NCI-H2029 (cell line): ENCODE measurements around the gene ITGB7.

Experiments
- DNase-seq: peaks from one replicate; lab custom pipeline; 2025; lab: John Stamatoyannopoulos, UW

ITGB7 gene

GRCh38 chr12:53196486-53196885 lies 10.6 kb downstream of the ITGB7 start:
- DNase-seq, result no peak

GRCh38 chr12:53195516-53196420 lies 11.3 kb downstream of the ITGB7 start:
- no peak for DNase-seq

GRCh38 chr12:53194973-53195372 lies 12.1 kb downstream of the ITGB7 start:
- DNase-seq, result no peak

- no peak for DNase-seq
Observed at GRCh38 chr12:53193985-53194716, 12.9 kb downstream of the ITGB7 start.

DNA sequence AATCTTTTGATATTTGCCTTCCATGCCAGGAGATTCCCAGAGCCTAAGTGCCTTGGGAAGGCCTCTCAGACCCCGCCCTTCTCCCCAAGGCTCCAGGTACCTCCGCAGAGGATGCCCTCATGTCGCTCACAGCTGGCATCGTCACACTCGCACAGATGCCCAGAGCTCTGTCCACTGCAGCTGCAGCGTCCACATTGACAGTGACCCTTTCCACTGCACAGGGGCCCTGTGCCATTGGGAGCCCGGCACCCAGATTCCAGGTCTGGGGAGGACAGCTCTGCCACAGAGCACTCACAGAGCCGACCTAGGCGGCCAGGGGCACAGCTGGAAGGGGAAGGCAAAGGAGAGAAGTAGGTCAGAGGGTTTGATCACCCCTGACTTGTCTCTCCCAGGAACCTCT lies 14.0 kb downstream of the ITGB7 start:
- DNase-seq, result no peak

- DNase-seq, result no peak
Observed at GRCh38 chr12:53192531-53193021, 14.5 kb downstream of the ITGB7 start.

DNA sequence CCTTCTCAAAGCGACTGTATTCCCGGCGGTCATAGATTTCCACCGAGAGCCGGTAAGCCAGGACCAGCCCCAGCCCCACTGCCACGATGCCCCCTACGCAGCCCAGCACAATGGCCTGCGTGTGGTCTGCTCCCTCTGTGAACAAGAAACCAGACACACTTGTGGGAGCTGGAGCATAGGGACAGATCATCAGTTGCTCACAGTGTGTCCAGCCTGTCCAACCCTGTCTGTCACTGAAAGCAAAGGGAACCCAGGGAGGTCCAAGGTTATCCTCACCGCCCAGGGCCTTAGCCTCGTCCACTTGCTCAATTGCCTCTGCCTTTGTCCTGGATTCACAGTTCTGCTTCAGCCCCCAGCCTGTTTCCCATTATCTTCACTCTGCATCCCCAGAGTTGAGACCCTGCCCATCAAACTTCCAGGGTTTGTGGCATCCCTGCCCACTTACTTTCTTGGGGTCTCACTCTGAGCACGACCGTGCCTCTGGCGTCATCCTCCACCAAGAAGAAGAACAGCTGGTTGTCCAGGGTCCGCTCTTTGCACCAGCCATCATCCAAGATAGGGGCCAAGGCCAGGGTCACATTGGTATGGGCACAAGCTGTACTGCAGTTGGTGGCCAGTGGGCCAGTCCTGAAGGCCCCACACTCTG lies 15.0 kb downstream of the ITGB7 start:
- no peak for DNase-seq

DNA sequence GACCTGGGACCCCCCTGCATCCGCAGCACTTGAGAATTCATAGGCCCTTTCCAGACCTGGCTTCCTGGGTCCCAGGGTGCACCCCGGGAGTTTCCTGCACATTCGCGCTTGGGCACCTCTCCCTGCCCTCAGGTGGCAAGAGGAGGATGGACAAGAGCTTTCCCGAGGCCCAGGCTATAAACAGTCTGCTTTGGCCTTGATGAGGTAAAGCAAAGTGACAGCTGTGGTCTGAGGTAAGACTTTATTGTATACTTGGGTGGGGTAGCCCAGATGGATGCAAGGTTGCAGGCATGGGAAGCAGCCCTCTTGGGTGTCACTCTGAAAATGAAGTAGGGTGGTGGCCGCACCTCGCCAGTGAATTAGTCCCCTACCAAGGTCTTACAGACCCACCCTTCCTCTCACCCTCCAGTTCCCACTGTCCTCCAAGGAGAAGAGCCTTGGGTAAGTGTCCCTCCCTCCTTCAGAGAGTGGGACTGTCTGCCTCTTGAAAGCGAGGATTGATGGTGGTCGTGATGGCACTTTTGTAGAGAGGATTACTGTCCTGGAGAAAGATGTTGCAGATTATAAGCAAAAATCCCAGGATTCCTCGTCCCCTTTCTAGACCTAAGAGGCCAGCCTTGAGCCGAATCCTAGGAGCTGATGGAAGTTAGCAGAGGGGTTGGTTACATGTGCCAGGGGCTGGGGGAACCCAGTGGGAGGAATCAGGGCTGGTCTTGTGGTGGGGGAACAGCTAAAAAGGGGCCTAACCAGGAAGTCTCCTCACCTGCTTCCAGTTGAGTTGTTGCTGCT lies 15.8 kb downstream of the ITGB7 start:
- DNase-seq, result no peak

DNA sequence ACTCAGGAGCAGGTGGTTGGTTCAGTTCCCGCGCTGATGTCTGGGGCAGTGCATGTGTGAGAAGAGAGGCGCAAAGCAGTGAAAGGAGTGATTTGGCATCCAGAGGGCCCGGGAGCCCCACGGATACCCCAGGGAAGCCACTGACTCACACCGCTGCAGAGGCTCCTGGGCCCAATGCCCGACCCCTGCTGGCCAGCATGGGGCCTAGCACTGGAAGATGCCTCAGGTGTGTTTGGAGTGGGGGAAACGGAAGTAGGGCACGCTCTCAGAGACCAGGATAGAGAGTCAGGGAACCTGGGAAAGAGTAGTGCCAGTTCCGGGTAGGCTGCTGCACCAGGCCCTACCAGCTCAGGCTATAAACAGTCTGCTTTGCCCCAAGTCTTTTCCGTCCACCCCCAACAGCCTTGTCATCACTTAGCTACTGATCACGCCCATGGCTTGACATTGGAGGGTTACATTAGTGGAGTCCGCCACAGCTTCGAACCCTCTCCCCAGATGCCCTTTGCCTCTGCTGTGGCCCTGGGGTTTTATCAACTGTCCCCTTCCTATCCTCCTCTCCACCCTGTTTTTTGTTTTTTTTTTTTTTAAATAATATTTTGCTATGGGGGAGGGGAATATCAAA lies 16.8 kb downstream of the ITGB7 start:
- peak; percentile 69 for DNase-seq

GRCh38 chr12:53187145-53187899 lies 19.7 kb downstream of the ITGB7 start:
- DNase-seq, result no peak

DNA sequence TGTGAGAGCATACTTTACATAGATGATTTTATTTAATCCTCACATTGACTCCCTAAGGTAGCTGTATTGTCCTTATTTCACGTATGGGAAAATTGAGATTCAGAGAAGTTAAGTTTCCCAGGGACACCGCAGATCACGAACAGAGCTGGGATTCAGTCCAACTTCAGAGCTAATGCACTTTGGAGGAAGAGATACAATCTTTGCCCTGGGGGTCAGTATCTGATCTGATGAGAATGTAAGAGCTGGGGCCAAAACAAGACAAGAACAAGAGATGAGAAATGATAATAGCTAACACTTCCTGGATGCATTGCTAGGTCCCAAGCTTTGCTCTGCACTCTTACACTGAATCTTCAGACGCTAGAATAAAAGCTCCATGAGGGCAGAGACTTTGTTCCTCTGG lies 20.3 kb downstream of the ITGB7 start:
- no peak for DNase-seq

DNA sequence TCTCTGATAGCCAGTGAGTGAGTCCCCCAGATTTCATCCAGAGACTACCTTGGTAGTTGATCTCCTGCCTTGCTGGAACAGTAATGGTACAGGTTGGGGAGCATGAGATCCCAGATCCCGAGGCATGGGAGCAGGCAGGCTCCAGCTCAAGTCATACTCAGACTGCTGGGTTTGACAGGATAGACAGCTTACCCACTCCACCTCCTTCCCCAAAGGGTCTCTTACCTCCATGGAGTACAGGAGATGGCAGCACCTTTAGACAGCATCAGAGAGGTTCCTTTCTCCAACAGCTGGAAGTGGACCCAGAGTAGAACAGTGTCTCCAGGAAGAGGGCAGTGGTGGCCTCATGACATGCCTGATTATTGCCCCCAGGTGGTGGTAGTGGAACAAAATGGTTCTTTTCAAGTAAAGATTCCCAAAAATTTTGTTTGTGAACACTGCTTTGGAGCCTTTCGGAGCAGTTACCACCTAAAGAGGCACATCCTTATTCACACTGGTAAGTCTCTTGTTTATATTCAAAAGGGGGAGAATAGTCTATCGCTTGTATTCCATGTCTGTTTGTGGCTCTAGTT lies 21.4 kb downstream of the ITGB7 start:
- DNase-seq, result no peak

DNA sequence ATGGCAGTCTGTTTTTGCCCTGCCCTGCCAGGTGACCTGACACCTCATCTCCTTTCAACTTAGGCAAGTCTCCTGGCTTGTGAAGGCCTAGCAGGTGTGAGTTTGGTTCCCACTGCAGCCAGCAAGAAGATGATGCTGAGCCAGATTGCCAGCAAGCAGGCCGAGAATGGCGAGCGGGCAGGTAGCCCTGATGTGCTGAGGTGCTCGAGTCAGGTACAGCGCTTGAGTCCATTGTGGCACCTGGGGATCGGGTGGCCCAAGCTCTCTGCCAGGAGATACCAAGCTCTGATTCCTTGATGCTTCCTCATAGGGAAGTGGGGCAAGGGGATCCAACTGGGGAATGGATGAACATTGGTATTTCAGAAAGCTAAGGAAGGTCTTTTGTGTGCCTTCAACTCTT lies 22.2 kb downstream of the ITGB7 start:
- DNase-seq, result no peak

GRCh38 chr12:53182903-53183302 lies 24.1 kb downstream of the ITGB7 start:
- DNase-seq, result no peak

DNA sequence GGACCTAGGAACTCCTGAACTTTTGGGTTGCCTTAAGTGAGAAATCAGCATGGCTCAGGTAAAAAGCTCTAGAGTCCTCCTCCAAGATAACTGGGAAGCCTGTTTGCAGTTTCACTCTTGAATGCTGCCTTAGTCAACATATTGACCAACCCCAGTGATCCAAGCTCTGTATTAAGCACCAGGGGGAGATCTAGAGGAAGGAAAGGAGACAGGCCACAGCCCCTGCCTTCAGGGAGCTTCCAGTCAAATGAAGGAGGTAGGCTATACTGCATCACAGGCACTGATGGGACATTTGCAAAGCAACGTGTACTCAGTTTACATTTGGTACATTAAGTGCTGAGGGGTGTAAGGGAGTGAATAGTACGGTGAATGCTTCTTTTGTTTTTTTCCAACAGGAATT lies 25.1 kb downstream of the ITGB7 start:
- DNase-seq, result no peak

DNA sequence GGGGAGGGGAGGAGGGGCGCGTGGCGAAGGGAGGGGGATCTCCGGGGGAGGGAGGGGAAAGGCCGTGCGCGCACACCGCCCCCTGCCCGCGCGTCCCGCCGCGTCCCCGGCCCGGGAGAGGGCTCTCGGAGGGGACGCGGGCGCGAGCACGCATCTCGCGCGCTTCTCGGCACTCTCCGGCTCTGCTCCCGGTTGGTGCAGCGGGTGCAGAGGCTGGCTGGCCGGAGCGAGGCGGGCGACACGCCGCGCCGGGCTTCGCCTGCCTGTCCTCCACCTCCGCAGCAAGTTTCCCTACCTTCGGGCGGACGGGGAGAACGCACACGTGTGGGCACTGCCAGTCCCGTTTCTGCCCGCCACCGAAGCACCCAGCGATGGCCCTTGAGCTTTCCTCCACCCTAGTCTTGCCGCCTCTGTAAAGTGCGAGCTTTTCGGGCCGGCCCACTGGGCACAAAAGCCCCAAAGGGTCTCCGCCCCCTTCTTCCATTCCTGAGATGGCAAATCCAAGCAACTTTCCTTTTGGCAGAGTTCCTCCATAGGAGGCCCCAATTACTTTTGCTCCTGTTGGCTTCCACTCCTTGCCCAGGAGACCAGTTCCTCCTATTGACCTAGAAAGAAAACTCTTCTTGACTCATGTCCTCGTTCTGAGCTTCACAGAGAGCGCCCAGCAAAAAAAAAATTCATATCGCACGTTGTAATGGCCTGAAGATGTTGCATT lies 26.0 kb downstream of the ITGB7 start:
- peak; percentile 52 for DNase-seq

GRCh38 chr12:53180220-53180930 lies 26.7 kb downstream of the ITGB7 start, which contains the start of the genes CSAD and ZNF740:
Gene CSAD, minus strand, starts transcription at chr12:53180925. Its CDS starts 7,455 bp downstream, at chr12:53173470.
Gene ZNF740, plus strand, starts transcription at chr12:53180722. Its CDS starts 1,262 bp downstream, at chr12:53181984.
- DNase-seq, result peak; percentile 98

GRCh38 chr12:53179687-53180219 lies 27.3 kb downstream of the ITGB7 start:
- DNase-seq, result no peak
